Erythroblast (primary cell): ENCODE data around the gene SMAD2.

Source experiments
- GATA1 ChIP-seq: IDR thresholded peaks from 2 replicates; pipeline ENCODE4 v1.6.1; 2011; ENCODE audit warnings: low read depth, mild to moderate bottlenecking, control low read depth, low read length, moderate library complexity
- POLR2A ChIP-seq: IDR thresholded peaks from 2 replicates; pipeline ENCODE4 v1.6.1; 2011; ENCODE audit warnings: mild to moderate bottlenecking, low read length

GRCh38 chr18:47817017-47817794 is 113.3 kb downstream of the SMAD2 start:
- TF ChIP-seq POLR2A (no peak), GATA1 (no peak)
